ENCODE results near the gene PDZRN3.

Gene PDZRN3

DNA sequence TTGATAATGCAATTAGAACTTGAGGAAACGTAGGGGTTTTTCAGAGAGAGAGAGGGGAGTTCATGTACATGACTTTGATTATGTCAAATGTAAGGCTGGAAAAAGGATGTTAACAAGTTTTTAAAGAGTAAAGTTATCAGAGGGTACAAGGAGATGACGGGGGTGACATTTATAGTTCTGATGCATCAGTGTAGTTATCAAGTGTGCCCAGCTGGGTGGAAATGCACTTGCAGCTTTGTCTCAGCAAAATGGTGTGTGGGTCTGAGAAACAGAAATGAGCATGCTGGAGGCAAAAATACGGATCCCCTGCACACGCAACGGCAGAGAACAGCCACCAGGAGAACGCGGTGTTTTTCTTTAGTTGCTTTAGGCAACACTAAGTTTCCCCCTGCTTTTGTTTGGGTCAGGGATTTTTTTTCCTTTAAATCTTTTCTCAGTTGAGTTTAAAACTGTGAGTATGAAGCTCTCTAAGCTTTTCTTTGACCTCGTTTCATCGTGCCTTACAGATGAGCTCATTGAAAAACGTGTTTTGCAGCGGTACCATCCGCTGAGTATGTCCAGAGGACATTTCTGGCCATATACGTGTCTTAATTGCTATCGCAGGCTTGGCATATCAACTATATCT, 205.4 kb downstream of the PDZRN3 start:
- TF ChIP-seq, protein P1, sequence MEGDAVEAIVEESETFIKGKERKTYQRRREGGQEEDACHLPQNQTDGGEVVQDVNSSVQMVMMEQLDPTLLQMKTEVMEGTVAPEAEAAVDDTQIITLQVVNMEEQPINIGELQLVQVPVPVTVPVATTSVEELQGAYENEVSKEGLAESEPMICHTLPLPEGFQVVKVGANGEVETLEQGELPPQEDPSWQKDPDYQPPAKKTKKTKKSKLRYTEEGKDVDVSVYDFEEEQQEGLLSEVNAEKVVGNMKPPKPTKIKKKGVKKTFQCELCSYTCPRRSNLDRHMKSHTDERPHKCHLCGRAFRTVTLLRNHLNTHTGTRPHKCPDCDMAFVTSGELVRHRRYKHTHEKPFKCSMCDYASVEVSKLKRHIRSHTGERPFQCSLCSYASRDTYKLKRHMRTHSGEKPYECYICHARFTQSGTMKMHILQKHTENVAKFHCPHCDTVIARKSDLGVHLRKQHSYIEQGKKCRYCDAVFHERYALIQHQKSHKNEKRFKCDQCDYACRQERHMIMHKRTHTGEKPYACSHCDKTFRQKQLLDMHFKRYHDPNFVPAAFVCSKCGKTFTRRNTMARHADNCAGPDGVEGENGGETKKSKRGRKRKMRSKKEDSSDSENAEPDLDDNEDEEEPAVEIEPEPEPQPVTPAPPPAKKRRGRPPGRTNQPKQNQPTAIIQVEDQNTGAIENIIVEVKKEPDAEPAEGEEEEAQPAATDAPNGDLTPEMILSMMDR (IDR thresholded peaks at IDR 0.05) = no peak

DNA sequence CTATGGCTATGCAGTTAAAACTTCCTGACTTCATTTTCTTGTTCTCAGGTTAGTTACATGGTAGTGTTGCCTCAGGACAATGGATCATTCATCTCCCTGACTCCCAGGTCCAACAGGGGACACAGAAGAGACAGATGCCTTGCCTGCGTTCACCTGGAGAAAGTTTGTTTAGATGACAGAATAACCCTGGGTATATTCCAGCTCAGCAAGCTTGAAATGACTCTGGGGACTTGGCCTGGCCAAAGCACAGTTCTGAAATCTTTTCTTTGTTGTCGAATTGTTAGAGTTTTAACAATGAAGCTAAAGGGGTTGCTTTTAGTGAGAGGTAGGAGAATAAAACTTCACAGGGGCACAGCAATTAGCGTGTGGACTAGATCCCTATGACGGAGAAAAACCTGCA, 206.1 kb downstream of the PDZRN3 start:
- TF ChIP-seq, protein P1 (IDR thresholded peaks at IDR 0.05) = no peak

DNA sequence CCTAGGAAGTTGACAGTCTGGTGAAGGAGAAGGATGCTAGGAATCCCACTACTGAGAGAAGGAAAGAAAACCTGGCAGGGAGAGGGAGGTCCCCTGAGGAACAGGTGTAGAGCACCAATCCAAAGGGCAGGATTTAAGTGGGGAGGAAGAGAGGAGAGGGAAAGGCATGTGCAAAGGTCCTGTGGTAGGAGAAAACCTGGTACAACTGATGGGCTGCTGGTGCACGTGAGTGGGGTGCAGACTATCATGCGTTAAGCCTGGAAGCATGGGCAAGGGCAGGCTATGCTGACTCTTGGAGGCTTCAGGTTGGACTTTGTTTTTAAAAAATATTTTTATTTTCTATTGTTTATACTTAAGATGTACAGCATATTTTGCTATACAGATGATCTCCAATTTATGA, 209.6 kb downstream of the PDZRN3 start:
- TF ChIP-seq, protein P1 (IDR thresholded peaks at IDR 0.05) = no peak

DNA sequence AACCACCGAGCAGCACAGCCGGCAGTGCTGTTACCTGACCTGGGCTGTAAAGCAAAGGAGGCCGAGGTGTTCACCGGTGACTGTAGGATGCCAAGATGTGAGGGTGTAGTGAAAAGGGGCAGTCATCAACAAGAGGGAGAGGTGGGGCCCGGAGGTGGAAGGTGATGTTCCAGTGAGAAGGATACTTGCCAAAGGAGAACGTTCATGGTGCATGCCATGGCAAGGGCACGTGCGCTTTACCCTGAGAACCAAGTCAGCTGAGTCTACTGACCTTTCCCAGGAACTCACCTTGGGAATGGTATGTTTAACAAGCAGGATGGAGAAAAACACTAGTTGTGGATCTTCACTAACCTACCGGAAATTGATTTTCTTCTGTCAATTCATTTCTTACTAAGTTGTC, 211.1 kb downstream of the PDZRN3 start:
- TF ChIP-seq, protein P1 (IDR thresholded peaks at IDR 0.05) = no peak

DNA sequence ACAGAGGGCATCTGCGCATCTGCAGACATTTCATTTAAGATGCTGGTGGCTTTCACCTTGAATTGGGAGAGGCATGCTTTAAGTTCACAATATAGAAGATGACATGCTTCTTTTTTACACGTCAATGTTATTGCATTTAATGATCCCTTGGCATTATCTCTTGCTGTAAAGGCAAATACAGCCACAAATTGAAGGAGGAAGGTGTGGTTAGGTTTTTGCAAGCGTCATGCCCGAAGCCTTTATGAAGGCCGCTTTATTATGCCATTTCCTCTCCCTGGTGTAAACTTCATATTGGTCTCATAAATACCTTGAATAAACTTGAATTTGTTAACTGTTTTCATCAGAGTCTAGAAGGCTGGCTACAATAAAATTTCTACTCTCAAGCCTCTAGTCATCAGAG, 212.7 kb downstream of the PDZRN3 start:
- TF ChIP-seq, protein P1 (IDR thresholded peaks at IDR 0.05) = no peak

DNA sequence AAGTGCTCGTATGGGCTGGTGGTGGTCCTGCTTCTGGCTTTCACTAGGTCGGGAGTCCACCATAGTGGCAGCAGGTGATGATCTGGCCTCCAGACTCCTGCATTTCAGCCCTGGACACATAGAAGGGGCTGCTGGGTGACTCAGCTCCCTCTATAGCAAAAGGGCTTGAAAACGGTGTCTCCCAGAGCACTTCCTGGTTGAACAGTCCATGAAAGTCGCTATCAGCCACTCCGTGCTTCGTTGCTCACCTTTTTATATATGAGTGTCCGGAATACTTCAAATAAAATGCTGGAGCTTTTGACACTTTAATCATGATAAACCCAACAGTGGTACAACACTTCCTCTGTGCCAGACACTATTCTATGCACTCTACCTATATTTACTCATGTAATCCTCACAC, 213.2 kb downstream of the PDZRN3 start:
- TF ChIP-seq, protein P1 (IDR thresholded peaks at IDR 0.05) = no peak

DNA sequence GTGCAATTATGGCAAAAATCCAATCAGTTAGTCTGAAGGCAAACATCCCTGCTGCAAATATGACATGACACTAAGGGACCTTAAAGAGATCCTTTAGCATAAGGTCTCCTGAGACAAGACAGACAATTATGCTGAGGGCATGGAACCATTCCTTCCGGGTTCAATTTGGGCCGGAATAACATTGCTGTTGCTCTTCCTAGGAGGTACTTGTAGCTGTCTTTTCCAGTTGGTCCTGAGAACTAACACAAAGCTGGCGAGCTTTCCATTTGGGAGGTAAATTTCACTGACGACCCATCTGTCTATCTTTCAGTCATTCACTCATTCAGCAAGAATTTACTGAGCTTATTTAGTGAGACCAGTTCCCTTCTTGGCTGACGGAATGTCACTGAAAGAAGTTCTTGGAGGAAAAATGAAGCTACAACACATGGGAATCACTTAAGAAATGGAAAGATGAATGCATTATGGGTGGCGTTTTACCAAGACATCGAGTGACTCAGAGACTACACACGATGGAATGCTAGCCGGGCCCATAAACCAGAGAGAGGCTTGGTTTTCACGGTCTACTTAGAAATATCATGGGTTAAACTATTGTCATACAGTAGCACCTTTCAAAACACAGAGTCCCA, 215.5 kb downstream of the PDZRN3 start:
- TF ChIP-seq, protein P1 (IDR thresholded peaks at IDR 0.05) = no peak
